Fibroblast of the aortic adventitia (primary cell): ENCODE measurements around the gene FAN1. TPM values are rescaled to one million over a fixed set of nuclear protein-coding genes. Genes with fewer than 3 reads are reported as not detected.

Experiments
- DNase-seq: peaks from one replicate; pipeline ENCODE4 v3.0.0-alpha.2; 2010; ENCODE audit warnings: low read depth
- H3K4me3 ChIP-seq: 2 replicates; pipeline ENCODE4 v1.5.1; 2011; ENCODE audit warnings: low read depth, mild to moderate bottlenecking, control low read depth, low read length, moderate library complexity
- total RNA-seq: library from RNA; depleted of rRNA; stranded (reverse); fragments of >200 nt; gene quantifications from 2 replicates; pipeline ENCODE4 v1.2.3, GENCODE V29; 2012; ENCODE audit warnings: low replicate concordance
- TF ChIP-seq, protein P1 (sequence below): IDR thresholded peaks from 2 replicates; pipeline ENCODE4 v1.5.1; 2011; ENCODE audit warnings: mild to moderate bottlenecking, low read length, control low read depth, inconsistent platforms; ENCODE audit not compliant: insufficient read depth

FAN1 gene
- total RNA-seq, 1 donor = 17.8 TPM

DNA sequence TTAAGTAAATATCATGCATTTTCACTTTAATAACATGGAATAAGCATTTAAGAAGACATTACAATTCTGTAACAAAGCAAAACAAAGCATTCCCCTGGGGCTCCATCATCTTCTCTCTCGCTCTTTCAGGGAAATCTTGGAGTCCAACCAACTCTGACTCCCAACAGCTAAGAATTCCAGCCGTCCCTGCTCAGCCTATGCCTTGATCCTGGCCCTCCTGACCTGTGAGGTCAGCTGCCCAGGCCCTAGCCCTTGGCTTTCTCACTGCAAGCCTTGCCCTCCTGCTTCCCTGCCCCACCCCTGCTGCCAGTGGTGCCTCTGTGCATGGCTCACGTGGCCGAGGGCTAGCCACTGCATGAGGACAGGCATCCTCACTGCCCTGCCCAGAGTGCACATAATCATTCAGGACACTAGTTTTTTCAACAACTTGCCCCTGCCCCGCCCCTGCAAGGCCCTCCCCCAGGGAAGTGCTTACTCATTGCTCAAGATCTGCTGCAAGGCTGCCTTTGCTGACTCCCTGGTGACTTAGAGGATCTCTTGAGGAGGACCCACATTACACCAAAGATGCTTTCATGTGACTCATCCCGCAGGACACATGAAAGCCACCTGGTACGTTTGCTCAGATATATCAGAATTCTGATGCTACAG is 50.1 kb downstream of the FAN1 start:
- DNase-seq = peak; percentile 78
- TF ChIP-seq, protein P1, sequence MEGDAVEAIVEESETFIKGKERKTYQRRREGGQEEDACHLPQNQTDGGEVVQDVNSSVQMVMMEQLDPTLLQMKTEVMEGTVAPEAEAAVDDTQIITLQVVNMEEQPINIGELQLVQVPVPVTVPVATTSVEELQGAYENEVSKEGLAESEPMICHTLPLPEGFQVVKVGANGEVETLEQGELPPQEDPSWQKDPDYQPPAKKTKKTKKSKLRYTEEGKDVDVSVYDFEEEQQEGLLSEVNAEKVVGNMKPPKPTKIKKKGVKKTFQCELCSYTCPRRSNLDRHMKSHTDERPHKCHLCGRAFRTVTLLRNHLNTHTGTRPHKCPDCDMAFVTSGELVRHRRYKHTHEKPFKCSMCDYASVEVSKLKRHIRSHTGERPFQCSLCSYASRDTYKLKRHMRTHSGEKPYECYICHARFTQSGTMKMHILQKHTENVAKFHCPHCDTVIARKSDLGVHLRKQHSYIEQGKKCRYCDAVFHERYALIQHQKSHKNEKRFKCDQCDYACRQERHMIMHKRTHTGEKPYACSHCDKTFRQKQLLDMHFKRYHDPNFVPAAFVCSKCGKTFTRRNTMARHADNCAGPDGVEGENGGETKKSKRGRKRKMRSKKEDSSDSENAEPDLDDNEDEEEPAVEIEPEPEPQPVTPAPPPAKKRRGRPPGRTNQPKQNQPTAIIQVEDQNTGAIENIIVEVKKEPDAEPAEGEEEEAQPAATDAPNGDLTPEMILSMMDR = no peak
- no peak overlapping the region for H3K4me3 ChIP-seq

DNA sequence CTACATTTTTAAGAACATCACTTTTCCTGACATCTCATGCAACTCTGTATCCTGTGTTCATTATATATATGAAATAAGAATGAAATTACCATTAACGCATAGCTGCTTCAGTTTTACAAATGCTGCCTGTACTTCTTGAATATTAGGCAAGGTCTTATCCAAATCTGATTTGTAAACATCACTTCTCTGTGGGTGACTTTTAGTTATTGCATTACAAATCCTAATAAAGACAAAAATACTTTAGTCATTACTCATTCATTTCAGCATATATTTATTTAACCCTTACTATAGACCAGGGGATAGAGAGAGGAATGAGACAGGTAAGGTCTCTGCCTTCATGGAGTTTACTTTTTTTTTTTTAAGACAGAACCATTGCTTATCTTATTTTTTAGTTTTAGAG is 51.0 kb downstream of the FAN1 start:
- TF ChIP-seq, protein P1 = no peak
- peak; percentile 22 for DNase-seq

DNA sequence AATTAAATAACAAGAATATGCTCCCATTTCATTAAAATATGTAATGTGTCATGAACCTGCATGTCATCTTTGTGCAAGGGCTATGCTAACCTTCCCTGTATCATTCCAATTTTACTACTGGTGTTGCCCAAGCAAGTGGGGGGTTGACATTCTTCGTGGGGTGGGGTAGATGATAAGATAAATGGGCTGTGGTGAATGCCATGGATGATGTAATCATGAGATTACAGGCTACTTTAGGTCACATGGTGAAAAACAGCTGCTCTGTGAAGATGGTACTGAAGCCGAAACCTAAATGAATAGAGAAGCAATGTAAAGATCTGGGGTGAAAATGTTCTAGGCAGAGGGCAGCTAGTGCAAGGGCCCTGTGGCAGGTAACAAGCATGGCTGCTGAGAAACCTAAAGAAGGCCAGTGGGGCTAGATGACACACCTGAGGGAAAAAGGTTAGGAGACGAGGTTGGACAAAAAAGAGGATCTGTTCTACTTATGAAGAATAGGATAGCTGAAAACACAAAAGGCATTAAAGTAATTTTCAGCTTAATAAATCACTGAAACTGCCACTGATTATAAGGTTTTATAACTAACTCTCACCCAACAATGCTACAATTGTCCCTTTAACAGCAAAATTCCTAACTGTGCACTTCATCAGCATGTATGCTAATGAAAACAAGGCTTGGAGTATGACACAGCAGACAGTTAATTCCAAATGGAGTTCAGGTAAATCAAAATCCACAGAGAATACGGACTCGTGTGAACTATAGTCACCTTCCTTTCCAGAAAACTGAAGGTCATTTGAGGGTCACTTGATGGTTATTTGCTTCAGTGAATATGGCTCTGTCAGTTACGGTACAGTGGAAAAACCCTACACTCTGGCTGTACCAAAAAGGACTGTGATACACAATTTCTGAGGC is 52.8 kb downstream of the FAN1 start:
- TF ChIP-seq, protein P1 = no peak
- DNase-seq = peak; percentile 47

More for the DNA sequence above, 51.0 kb downstream of the FAN1 start:
- H3K4me3 ChIP-seq = no peak overlapping the region

GRCh38 chr15:30958219-30958618 is 54.5 kb downstream of the FAN1 start:
- no peak overlapping the region for H3K4me3 ChIP-seq
- TF ChIP-seq, protein P1 = no peak
- DNase-seq = no peak

More for the DNA sequence above, 52.8 kb downstream of the FAN1 start:
- H3K4me3 ChIP-seq = no peak overlapping the region

- H3K4me3 ChIP-seq = no peak overlapping the region
- TF ChIP-seq, protein P1 = no peak
- DNase-seq = no peak
Observed at GRCh38 chr15:30962079-30962478, 58.4 kb downstream of the FAN1 start.

DNA sequence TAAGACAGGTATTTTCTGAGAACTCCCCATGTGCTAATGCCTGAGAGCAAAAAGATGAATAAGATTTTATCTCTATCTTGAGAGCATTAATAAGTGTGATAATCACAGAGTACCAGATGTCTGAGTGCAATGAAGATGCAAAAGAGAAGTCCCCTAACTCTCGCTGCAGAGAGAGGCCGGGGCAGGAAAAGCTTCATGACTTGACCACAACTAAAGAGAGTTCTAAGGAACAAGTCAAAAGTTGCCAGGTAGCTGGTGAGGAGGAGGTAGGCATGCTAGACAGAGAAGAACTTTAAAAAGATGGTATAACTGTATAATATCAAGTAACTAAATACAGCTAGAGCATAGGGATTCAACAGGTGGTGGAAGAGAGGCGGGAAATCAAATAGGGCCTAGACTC is 58.9 kb downstream of the FAN1 start:
- H3K4me3 ChIP-seq = no peak overlapping the region
- DNase-seq = no peak
- TF ChIP-seq, protein P1 = no peak
